ENCODE results near the gene PAM.
"Not testable (repeated sequence)": the region's sequence is repeated elsewhere in the genome, so short reads cannot be mapped to it uniquely, and the experiment has no call there.

PAM gene

DNA sequence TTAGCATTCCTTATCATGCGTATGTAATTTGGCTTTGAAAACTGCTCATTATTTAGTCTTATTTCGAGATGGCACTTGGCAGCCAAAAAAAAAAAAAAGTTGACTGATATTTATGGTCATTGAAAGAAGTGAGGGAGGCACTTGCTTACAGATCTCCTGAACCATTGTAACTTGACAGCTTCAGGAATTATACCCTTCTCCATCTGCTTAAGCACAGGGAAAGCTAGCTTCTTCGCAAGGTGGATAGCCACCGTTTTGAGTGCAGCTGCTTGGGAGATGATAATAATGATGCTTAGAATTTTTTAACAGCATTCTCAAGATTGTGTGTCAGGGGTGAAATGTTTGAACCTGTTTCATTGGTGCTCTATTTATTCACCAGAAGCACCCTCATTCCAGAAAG is 248.8 kb downstream of the PAM start:
- DNase-seq (ENCODE audit: low spot score), result no peak

DNA sequence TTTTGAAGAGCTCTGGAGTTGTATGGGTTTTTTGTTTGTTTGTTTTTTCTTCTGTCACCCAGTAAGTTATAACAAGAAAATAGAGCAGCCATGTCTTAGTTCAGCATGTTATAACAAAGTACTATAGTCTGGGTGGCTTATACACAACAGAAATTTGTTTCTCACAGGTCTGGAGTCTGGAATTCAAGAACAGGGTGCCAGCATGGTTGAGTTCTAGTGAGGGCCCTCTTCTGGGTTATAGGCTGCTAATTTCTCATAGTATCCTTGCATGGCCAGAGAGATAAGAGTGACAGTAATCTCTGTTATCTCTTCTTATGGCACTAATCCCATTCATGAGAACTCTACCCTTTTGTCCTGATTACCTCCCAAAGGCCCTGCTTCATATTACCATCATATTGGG is 250.2 kb downstream of the PAM start:
- no peak for DNase-seq (ENCODE audit: low spot score)

DNA sequence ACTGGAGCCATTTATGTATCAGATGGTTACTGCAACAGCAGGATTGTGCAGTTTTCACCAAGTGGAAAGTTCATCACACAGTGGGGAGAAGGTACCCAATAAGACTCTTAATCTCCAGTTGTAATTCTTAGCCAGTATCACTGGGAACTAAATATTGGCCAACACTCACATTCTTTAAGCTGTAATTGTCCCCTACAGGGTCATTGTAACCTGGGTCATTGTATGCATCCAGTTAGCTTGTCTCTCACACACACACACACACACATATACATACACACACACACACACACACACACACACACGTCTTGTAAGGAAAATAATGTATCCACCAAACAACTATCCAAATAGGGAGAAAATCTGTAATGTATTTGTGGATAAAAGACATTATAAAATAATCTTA is 251.8 kb downstream of the PAM start:
- no peak for DNase-seq (ENCODE audit: low spot score)

DNA sequence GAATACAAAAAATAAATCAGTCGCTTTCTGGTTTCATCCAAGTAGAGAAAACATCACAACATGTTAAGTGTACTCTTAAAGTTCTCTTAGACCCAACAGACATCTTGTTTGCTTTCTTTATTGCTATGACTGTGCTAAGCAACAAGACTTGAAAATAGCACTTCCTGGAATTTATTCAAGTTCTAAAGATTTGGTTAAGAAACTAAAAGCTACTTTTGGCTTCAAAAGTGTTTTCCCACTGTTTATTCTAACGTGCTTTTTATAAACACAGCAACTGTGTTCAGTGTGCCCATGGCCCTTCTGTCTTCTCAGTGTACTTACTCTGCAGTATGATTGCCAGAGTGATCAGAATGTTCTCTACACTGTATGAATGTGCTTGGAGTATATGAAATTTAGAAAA is 255.1 kb downstream of the PAM start:
- DNase-seq (ENCODE audit: low spot score), result no peak

DNA sequence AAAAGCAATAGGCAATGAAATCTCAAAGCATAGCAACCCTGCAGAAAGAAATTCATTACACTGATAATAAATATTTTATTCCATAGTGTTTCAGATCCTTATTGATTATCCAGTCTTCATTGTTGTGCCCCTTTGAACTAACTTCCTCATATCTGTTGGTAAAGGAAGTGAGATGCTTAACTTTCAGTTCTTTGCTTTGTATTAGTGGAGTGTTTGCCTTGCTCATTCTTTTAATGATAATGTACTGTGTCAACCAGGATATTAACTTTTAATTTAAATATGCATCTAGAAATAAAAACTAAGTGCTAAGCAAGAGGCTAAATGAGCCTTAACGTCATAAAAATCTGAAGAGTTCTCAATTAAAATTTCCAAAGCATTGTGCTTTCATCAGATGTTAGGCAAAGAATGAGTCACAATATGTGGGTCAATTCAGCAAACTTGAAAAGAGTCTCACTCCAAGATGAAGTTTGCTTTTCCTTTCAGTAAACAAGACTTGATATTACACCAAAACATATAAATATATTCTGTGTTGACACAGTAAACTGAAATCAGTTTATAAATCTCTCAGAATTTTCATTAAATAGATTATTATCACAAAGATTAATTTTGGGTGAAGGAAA is 258.9 kb downstream of the PAM start:
- no peak for DNase-seq (ENCODE audit: low spot score)

DNA sequence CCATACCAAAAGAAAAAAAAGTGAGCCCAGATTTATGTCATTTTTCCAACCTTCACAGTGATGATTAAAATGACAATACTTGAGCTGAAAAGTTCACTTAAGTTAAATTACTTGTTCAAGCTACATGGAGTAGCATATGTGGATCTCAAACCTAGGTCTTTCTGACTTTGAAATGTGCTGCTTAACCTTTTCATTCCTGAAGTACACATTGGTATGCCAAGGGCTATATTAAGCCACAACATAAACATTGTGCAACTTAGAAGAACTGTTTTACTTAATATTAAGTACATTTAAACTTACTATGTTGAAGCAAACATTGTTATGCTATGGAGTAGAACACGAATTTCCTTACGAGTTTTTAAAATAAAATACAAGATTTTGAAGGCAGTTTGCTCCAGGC is 259.9 kb downstream of the PAM start:
- DNase-seq (ENCODE audit: low spot score), result no peak

DNA sequence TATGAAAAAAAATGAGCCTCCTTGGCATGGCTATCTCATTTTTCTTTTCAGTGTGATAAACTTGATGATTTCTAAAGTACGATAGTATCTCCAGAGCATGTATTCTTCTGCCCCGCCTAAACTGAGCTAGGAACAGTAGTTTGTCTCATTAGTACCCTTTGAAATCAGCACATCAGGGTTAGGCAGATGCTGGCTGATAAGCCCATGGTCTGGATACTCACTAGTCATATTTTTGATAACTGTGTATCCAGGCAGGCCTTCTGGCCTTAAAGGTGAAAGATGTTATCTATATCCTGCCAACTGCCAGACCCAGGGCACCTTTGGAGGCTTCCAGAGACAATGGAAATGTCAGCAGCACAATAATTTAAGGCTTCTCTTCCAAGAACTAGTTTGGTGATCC is 261.1 kb downstream of the PAM start:
- no peak for DNase-seq (ENCODE audit: low spot score)

DNA sequence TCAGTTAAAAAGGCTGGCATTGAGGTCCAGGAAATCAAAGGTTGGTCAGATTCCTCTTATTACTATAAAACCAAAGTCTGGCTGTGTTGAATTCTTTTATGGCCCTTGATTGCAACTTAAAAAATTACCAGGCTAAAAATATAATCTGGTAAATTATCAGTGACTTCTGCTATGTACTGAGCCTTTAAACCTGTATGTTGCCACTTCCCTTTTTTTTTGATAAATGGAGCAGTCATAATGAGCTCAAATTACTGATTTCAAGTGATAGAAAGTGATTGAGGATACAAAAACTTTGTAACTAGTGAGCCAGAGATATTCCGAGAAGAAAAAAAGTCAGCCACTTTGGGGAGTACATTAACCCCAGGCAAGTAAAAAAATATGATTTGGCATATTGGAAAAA is 264.7 kb downstream of the PAM start:
- no peak for DNase-seq (ENCODE audit: low spot score)

DNA sequence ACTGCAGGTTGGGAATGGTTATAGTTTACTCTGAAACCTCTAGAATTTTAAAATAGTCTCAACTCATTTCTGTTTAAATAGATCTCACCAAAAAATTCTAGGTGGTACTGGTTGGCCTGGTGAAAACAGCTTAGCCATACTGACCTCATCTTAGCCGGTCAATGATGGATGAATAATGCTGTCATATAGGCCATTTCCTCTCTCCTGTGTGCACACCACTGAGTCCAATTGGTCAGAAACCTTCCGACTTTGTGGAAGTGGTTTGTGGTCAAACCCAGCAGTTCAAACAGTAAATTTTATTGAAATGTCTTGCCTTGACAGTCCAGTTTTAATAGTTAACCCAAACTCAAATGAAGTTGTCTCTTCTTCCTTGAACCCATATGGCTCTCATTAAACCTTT is 266.2 kb downstream of the PAM start:
- no peak for DNase-seq (ENCODE audit: low spot score)

DNA sequence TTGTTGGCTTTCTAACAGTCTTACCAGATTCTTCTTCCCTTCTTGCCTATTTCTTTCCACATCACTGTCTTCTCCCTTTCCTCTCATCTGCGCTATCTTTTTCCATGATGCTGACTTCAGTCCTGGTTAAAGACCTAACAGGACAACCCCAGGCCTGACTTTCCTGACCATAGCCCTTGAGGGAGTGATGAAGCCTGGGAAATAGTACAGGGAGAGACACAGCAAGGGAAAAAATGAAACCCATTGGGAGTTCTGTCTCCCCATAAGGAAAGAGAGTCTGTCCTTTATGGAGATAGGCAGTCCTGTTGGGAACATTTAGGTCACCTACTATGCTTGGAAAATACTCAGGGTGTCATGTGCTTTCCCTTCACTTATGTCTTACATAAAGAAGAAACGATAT is 272.2 kb downstream of the PAM start:
- no peak for DNase-seq (ENCODE audit: low spot score)

DNA sequence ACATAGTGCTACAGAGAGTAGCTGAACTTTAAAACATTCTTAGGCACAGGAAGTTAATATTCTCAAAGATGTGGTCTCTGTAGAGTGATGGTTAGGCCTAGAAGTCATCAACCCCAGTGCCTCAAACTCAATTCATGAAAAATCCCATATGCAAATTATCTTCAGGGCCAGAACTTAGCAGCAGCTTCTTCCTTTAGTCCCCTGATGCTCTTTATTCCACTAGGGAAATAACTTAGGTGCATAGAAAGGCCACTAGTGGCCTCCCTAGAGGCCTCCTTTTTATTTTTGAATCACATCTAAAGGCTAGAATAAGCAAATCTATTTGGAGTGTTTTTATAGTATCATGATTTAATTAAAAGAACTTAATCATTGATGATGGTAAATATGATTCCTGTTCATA is 276.5 kb downstream of the PAM start:
- DNase-seq (ENCODE audit: low spot score), result no peak

DNA sequence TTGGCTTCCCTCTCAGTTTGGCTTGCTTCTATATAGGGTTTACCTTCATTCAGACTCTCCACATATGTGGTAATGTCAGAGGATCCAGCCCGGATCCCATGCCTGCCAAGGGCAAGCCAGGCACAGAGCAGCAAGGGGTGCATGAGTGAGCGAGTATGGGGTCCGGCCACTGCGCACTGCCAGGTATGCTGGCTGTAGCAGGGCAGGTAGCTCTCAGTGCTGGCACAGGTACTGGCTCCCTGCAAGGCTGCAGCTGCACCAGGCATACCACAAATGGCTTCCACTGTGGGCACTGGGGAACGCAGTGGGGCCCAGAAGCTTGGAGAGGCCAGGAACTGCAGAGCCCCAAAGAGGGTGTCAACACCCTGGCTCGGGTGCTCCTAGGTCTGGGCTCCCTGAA is 278.6 kb downstream of the PAM start:
- no peak for DNase-seq (ENCODE audit: low spot score)

DNA sequence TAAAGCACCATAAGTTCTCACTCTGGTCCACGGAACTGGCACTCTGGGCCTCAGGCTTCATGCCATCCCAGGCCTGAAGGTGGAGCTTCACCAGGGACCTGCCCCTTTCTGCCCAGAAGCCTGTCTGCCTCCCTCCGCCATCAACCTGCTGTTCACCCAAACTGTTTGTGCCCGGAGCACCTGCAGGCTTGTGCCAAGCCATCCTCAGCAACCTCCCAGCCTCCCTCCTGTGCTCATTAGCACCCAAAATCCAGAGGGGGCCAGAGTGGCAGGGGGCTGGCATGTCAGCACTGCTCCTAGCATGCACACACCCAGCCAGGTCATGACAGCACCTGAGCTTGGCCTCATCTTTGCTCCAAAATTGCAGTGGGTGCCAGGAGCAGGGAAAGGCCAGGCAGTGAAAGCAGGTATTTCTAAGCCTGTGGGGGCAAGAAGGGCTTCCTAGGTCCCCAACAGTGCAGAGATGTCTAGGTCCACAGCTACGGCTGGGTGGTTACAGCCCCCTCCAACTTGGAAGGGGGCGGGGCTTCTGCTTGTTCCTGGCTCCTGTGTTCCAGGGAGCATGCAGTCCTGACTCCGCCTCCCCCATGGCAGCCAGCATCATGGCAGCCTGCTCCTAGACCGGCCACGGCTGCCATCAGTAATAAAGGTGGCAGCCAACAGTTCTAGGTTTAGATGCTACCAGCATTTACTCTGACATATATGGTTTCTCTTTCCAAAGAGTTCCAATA is 279.7 kb downstream of the PAM start:
- DNase-seq (ENCODE audit: low spot score), result no peak

DNA sequence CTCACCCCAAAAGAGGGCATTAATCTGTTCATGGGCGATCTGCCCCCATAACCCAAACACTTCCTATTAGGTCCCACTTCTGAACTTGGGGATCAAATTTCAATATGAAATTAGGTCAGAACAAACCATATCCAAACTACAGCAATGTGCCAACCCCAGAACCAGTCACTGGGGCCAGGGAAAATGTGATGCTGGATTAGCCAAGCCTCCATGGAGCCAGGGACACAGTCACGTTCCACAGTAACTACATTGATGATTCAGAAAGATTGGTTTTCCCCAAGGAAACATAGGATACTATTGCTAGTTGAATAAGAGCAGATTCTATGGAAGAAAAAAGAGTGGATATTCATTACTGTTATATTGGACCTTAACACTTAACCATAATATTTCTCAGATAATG is 280.6 kb downstream of the PAM start:
- no peak for DNase-seq (ENCODE audit: low spot score)

DNA sequence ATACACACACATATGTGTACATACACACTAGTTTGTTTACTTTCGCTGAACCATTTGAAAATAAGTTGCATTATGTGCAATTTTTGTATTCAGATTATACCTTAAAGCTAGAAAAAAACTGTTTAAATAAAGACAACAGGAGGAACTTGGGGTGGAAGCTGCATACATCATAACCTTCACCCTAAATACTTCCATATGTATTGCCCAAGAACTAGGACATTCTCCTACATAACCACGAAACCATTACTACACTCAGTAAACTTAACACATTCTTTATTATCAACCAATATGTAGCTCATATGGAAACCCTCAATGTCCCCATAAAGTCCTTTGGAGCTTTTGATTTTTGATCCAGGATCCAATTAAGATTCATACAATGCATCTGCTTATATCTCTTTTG is 281.5 kb downstream of the PAM start:
- no peak for DNase-seq (ENCODE audit: low spot score)

DNA sequence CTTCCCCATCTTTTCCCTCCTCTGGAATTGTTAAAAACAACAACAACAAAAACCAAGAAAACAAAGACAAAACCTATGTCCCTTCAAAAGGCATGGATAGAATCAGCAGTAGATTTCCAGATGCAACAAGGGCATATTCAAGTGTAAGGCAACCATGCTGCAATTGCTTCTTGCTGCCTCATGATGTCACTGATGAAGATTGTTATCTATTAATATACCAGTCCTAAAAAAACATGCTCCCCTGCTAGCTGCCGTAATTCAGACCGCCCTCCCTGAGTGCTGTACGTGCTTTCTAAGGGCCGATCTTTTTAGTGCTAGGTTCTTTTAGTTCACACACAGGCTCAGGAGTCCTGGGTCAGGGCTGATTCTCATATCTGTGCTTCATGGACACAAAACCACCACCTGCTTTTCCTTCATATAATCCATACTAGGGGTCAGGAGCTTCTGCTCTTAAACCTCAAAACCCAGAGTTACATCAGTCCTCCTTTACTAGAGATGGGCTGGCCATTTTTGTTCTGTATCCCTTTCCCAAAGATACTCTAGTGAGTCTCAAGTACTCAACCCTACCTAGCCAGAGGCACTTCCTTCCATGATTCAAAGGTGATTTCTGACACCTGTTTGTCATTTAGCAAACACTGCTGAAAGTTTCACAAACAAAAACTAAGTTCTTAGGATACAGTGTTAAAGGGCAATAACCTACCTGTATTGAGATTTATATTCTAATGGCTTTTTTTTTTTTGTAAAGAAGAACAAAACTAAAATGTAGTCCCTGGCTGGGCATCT is 282.8 kb downstream of the PAM start:
- no peak for DNase-seq (ENCODE audit: low spot score)

DNA sequence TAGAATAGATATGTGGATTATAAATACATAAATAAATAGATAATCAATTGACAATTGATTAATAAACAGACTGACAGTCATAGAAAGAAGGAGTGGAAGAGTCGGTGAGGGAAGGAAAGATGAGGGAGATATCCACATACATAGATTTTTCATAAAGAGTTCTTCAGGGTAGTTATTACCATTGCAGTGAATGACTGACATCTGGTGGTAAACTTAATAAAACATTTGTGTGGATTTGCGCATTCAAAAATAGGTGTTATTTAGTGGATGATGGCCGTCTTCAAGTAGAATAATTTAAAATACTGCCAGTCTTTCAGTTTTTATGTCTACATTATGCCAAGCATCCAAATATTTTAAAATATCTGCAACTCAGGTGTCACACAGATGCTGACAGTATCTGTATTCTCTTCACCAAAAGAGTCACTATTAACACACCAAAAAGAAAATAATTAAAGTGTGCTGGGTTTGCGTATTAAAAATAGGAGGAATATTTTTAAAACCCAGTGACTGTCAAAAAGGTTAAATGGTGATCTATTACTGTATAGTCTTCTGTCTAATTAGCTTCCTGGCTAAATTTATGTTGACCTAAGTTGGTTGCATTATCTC is 286.1 kb downstream of the PAM start:
- DNase-seq (ENCODE audit: low spot score), result no peak

DNA sequence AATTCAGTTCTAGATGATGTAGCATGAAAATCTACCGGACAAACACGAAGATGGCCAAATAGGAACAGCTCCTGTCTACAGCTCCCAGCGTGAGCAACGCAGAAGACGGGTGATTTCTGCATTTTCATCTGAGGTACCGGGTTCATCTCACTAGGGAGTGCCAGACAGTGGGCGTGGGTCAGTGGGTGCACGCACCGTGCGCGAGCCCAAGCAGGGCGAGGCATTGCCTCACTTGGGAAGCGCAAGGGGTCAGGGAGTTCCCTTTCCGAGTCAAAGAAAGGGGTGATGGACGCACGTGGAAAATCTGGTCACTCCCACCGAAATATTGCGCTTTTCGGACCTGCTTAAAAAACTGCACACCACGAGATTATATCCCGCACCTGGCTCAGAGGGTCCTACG is 291.6 kb downstream of the PAM start:
- not testable (repeated sequence) for DNase-seq (ENCODE audit: low spot score)

DNA sequence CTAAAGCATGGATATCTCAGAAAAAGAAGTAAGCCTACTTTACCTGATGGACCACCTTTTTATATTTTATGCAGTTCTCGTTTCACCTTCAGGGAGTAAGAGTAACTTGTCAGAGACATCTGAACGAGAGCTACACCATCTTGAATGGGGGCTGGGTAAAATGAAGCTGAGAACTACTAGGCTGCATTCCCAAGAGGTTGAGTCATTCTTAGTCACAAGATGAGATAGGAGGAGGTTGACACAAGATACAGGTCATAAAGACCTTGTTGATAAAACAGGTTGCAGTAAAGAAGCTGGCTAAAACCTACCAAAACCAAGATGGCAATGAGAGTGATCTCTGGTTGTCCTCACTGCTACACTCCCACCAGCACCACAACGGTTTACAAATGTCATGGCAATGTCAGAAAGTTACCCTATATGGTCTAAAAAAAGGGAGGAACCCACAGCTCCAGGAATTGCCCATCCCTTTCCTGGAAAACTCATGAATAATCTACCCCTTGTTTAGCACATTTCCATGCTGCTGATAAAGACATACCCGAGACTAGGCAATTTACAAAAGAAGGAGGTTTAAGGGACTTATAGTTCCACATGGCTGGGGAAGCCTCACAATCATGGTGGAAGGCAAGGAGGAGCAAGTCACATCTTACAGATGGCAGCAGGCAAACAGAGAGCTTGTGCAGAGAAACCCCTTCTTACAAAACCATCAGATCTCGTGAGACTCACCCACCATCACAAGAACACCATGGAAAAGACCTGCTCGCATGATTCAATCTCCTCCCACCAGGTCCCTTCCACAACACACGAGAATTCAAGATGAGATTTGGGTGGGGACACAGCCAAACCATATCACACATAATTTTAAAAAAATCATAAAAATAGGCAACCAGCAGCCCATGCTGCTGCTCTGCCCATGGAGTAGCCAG is 302.4 kb downstream of the PAM start:
- no peak for DNase-seq (ENCODE audit: low spot score)

DNA sequence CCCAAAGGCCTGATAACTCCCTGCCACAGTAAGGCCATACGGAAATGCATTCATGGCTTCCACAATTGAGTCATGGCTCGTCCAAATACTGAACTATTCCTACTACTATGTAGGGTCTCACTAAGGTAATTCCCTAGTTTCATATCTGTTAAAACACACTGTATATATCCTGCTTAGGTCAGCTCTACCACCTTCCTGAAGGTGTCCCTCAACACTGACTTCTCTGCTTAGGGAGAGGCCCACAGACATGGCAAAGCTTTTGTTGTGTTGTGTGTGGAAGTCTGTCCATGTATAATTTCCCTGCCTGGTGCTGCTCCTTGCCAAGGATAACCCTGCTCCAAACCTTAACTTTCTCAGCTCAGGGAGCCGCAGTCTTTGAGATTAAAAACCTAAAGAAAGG is 304.4 kb downstream of the PAM start:
- no peak for DNase-seq (ENCODE audit: low spot score)

DNA sequence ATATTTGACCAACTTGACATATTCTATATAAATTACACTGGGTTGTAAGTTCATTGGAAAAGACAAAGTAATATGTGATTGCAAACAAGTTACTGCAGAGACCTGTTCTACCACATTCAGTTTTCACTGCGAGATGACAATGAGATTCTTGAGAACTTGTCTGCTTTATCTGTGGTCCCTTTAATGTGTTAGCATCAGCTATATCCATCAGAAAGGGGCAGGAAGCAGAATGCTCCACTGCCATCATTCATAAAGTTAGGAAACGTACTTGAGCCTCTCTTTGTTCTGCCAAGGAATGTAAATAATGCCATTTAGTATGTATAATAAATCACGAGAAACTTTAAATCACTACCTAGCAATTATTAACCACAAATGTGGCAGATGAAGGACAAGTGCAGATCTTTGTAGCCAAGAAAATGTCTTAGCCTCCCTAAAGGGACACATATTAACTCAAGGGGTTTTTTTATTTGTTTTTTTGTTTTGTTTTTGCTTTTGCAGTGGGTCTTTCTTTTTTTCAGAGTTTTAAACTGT is 305.4 kb downstream of the PAM start:
- no peak for DNase-seq (ENCODE audit: low spot score)

DNA sequence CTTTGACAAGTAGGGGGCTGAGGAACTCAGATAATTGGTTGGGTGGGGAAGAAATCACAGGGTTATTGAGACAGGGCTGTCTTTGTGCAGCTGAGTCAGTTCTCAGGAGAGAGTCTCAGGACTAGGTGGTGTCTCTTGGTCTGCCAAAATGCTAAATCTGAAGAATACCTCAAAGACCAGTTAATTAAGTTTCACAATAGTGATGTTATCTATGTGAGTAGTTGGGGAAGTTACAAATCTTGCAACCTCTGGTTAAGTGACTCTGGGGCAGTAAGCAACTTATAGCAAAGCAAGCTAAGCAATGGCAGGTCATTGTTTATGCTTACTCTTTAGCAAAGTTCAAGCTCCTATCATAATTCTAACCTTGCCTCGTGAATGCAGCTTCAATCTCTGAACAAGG is 311.2 kb downstream of the PAM start:
- no peak for DNase-seq (ENCODE audit: low spot score)

Measured in CD4-positive, alpha-beta T cell treated with Interleukin-6 at 100 ng/mL for 8 hours (primary cell).